Measurements from ENCODE around the gene ARL14.

DNA sequence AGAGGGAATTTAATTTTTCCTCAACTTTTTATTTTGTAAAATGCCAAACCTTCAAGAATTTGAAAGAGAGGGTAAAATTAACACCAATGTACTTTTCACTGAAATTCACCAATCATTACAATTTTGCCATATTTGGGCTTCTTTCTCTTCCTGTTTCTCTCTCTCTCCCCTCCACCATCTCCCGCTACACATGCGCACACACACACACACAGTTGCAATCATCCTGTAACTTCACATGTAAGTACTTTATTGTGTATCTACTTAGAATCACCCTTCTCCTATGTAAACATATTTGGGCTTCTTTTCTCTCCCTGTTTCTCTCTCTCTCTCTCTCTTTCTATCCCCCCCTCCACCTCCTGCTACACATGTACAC lies 7.4 kb downstream of the ARL14 start:
- TF ChIP-seq POLR2AphosphoS5 (IDR thresholded peaks at IDR 0.05; ENCODE audit: low read depth, low read length) (no peak), SIN3A (IDR thresholded peaks at IDR 0.05; ENCODE audit: borderline replicate concordance, insufficient read depth, low read length) (no peak)
- TF ChIP-seq, protein P1, sequence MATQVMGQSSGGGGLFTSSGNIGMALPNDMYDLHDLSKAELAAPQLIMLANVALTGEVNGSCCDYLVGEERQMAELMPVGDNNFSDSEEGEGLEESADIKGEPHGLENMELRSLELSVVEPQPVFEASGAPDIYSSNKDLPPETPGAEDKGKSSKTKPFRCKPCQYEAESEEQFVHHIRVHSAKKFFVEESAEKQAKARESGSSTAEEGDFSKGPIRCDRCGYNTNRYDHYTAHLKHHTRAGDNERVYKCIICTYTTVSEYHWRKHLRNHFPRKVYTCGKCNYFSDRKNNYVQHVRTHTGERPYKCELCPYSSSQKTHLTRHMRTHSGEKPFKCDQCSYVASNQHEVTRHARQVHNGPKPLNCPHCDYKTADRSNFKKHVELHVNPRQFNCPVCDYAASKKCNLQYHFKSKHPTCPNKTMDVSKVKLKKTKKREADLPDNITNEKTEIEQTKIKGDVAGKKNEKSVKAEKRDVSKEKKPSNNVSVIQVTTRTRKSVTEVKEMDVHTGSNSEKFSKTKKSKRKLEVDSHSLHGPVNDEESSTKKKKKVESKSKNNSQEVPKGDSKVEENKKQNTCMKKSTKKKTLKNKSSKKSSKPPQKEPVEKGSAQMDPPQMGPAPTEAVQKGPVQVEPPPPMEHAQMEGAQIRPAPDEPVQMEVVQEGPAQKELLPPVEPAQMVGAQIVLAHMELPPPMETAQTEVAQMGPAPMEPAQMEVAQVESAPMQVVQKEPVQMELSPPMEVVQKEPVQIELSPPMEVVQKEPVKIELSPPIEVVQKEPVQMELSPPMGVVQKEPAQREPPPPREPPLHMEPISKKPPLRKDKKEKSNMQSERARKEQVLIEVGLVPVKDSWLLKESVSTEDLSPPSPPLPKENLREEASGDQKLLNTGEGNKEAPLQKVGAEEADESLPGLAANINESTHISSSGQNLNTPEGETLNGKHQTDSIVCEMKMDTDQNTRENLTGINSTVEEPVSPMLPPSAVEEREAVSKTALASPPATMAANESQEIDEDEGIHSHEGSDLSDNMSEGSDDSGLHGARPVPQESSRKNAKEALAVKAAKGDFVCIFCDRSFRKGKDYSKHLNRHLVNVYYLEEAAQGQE (IDR thresholded peaks at IDR 0.05; ENCODE audit: insufficient read depth in 1 of 2, low read depth in 2 of 2, low read length in 2 of 2): no peak
